Upper lobe of left lung (tissue), 6 donors: ENCODE measurements around the gene CELSR1. TPM values are rescaled to one million over a fixed set of nuclear protein-coding genes. Genes with fewer than 3 reads are reported as not detected.

Source experiments
- ATAC-seq, 2 donors: fragments of 200-7000 bp; cut with Tn5 transposase; one replicate each; pipeline ENCODE4 v1.9.1; 2022; ENCODE audit warnings: mild to moderate bottlenecking in 2 of 2, moderate library complexity in 2 of 2; ENCODE audit not compliant: low FRiP score in 2 of 2
- DNase-seq, 2 donors: peaks; one replicate each; pipeline ENCODE4 v3.0.0-alpha.2; 2019 to 2020
- H3K27ac ChIP-seq, 4 donors: fragments of 200-600 bp; sonication (generic); one replicate each; pipeline ENCODE4 v1.5.1; 2016 to 2019
- H3K27me3 ChIP-seq, 4 donors: fragments of 200-600 bp; sonication (generic); one replicate each; pipeline ENCODE4 v1.5.1; 2017 to 2019
- H3K36me3 ChIP-seq, 4 donors: fragments of 200-600 bp; sonication (generic); one replicate each; pipeline ENCODE4 v1.5.1; 2016 to 2019
- H3K4me1 ChIP-seq, 4 donors: fragments of 200-600 bp; sonication (generic); one replicate each; pipeline ENCODE4 v1.5.1; 2018 to 2019
- H3K4me3 ChIP-seq, 4 donors: fragments of 200-600 bp; sonication (generic); one replicate each; pipeline ENCODE4 v1.5.1; 2017 to 2019; ENCODE audit warnings: mild to moderate bottlenecking in 2 of 4, moderate library complexity in 1 of 4
- H3K9me3 ChIP-seq, 4 donors: fragments of 200-600 bp; sonication (generic); one replicate each; pipeline ENCODE4 v1.5.1; 2018 to 2019
- EP300 ChIP-seq, 4 donors: sonication (generic); formaldehyde crosslinking; IDR thresholded peaks; one replicate each; pipeline ENCODE4 v1.5.1; 2017; ENCODE audit warnings: antibody characterized with exemption in 4 of 4, control low read depth in 2 of 4
- POLR2A ChIP-seq, 4 donors: fragments of 450-650 bp; IDR thresholded peaks; one replicate each; pipeline ENCODE4 v1.5.1; 2016 to 2017; ENCODE audit warnings: antibody characterized with exemption in 4 of 4, mild to moderate bottlenecking in 2 of 4
- POLR2AphosphoS5 ChIP-seq, 2 donors: sonication (generic); formaldehyde crosslinking; IDR thresholded peaks; one replicate each; pipeline ENCODE4 v1.5.1; 2017; ENCODE audit warnings: antibody characterized with exemption in 2 of 2
- WGBS, 2 donors: methylation state at CpG; one replicate each; pipeline ENCODE4 v1.1.5; 2017 to 2018; 5-methylcytosine and 5-hydroxymethylcytosine counted together
- total RNA-seq, 6 donors: library from RNA; depleted of rRNA in 4 of 6; stranded (reverse); fragments of >200 nt in 4 of 6; gene quantifications; one replicate each; pipeline versions ENCODE4 v1.1.0 to v1.2.1, GENCODE V29; 2016 to 2021
- TF ChIP-seq, protein P1 (sequence below), 6 experiments: fragments of 450-650 bp in 4 of 6; fragments of 200-600 bp in 2 of 6; sonication (generic) in 2 of 6; IDR thresholded peaks; one replicate each; pipeline ENCODE4 v1.5.1; 2016 to 2019; ENCODE audit warnings: antibody characterized with exemption in 6 of 6
- donor health status: DM: no; HTN: no; CAD: no; lungs with moderate emphysema.
- donor health status: DM: no; HTN: yes; CAD: no; lungs with severe emphysema.

The CELSR1 gene
- total RNA-seq, 6 donors from 2014 or later: 45.1 to 145 (median 80.1) TPM

DNA sequence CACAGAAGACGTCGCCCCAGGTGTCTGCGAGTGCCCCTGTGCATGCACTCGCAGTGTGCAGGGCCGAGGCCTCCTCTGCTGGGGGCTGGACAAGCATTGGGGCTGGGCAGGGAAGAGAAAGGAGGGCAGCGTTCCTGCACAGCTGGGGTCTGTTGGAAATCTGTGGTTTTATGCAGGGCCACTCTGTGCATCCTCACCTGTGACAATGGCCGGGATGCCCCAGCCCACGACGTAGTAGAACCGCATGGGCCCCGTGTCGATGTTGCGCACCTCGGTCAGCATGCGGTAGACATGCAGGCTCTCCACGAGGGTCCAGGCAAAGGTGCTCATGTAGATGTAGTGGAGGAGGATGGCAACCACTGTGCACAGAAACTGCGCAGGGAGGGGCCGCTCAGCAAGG, 164.7 kb downstream of the CELSR1 start:
- ATAC-seq: no peak
- Histone ChIP-seq H3K9me3 (peaks cover 0 to 6% (median 3%) of the 10 kb centered on the region in 4 donors), H3K4me3 (no peak overlapping the region), H3K36me3 (peaks cover 0 to 6% (median 0%) of the 10 kb centered on the region in 4 donors), H3K27ac (no peak overlapping the region), H3K27me3 (no peaks in the 10 kb centered on the region), H3K4me1 (peaks cover 11 to 31% (median 18%) of the 10 kb centered on the region in 4 donors)
- TF ChIP-seq POLR2A (IDR thresholded peaks at IDR 0.05) (no peak), EP300 (IDR thresholded peaks at IDR 0.05) (no peak), POLR2AphosphoS5 (IDR thresholded peaks at IDR 0.05) (no peak)
- TF ChIP-seq, protein P1, sequence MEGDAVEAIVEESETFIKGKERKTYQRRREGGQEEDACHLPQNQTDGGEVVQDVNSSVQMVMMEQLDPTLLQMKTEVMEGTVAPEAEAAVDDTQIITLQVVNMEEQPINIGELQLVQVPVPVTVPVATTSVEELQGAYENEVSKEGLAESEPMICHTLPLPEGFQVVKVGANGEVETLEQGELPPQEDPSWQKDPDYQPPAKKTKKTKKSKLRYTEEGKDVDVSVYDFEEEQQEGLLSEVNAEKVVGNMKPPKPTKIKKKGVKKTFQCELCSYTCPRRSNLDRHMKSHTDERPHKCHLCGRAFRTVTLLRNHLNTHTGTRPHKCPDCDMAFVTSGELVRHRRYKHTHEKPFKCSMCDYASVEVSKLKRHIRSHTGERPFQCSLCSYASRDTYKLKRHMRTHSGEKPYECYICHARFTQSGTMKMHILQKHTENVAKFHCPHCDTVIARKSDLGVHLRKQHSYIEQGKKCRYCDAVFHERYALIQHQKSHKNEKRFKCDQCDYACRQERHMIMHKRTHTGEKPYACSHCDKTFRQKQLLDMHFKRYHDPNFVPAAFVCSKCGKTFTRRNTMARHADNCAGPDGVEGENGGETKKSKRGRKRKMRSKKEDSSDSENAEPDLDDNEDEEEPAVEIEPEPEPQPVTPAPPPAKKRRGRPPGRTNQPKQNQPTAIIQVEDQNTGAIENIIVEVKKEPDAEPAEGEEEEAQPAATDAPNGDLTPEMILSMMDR (IDR thresholded peaks at IDR 0.05): no peak
- 93 to 95% methylated on average over 16 to 18 of the region's 18 CpGs for WGBS, 2 donors
- DNase-seq: peak in 1 of 2 donors; percentile 46

DNA sequence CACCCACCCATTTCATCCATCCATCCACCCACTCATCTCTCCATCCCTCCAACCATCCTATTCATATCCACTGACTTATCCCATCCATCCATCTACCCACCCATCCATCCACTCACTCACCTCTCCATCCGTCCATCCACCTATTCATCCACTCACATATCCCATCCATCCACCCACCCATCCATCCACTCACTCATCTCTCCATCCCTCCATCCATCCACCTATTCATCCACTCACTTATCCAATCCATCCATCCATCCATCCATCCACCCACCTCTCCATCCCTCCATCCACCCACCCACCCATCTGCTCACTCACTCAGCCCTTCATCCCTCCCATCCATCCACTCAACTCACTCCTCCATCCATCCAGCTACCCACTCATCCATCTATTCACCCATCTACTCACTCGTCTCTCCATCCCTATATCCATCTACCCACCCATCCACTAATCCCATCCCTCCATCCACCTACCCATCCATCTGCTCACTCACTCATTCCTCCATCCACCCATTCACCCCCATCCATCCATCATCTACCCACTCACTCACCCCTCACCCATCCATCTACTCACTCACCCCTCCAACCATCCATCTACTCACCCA, 165.7 kb downstream of the CELSR1 start:
- Histone ChIP-seq H3K27me3 (no peaks in the 10 kb centered on the region), H3K4me1 (peaks cover 11 to 26% (median 18%) of the 10 kb centered on the region in 4 donors), H3K27ac (no peak overlapping the region), H3K4me3 (no peak overlapping the region), H3K9me3 (peaks cover 0 to 6% (median 3%) of the 10 kb centered on the region in 4 donors), H3K36me3 (peaks cover 0 to 12% (median 2%) of the 10 kb centered on the region in 4 donors)
- no peak for ATAC-seq
- WGBS, 2 donors: 90 to 91% methylated on average over 2 of the region's 2 CpGs
- TF ChIP-seq POLR2AphosphoS5 (IDR thresholded peaks at IDR 0.05) (no peak), EP300 (IDR thresholded peaks at IDR 0.05) (no peak), POLR2A (IDR thresholded peaks at IDR 0.05) (no peak)
- TF ChIP-seq, protein P1 (IDR thresholded peaks at IDR 0.05): no peak
- no peak for DNase-seq

DNA sequence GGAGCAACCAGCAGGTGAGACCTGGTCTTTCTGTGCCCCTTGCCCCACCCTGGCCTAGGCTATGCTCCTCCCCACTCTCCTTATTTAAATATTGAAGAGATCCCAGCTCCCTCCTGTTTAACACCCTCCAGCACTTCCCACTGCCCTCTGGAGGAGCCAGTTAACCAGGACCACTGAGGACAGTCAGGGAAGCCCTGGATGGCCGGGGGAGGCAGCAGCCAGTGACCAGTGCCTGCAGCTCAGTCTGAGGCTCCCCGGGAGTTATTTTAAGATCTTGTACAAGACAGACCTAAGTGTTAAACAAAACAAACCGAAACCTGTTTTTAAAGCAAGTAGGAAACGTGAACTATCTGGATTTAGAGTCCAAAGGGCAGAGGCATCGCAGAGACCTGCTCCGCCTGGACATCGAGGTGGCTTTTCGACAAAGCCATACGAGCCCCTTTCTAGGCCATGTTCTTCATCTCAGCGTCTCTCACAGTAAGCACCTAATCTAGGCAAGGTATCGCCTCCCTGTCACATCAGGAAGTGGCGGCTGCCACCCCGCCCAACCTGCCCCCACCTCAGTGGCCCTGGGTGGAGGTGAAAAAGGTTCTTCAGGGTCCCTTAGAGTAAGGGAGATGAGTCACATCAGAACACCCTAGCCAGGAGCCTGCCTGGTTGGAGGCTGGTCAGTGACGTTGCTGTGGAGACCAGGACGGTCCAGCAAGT, 166.7 kb downstream of the CELSR1 start:
- TF ChIP-seq, protein P1 (IDR thresholded peaks at IDR 0.05): no peak
- no peak for TF ChIP-seq POLR2AphosphoS5 (IDR thresholded peaks at IDR 0.05)
- TF ChIP-seq EP300 (IDR thresholded peaks at IDR 0.05): no peak
- no peak for TF ChIP-seq POLR2A (IDR thresholded peaks at IDR 0.05)
- peak in 1 of 2 donors; percentile 60 for DNase-seq

DNA sequence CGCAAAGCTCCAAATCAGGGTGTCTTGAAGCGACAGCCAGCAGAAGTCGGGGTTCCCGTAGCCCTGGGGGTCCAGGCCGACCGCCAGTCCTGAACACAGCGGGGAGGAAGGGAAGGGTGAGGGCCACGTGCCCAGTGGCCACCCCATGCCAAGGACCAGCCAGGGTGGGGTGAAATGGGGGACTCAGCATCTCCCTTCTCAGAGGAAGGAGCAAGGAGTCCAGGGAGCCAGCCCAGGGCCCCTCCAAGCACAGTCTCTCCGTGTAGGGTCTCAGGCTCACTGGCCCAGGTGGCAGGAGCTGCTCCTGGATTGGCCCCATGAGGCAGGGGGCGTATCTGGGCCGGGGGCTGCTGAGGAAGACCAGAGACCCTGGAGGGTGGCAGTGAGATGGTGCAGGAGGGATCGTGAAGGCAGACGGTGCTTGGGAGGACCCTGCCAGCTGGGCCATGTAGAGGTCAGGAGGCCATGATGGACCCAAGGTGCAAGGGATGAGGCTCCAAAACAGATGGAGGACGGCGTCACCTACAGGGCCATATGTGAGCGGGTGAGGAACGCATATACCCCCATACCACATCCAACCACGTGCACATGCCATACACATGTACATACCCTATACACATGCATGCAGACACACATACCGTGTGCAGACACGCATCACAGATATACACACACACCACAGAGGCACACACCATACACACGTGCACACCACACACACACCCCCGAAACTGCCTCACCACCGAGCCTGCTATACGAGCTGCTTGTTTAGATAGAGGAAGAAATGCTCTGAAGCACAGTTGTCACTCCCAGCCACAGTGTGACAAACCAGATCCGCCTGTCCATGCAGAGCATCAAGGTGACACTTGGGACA, 167.5 kb downstream of the CELSR1 start:
- Histone ChIP-seq H3K27ac (no peak overlapping the region), H3K4me1 (peaks cover 11 to 23% (median 13%) of the 10 kb centered on the region in 4 donors), H3K36me3 (peaks cover 0 to 23% (median 4%) of the 10 kb centered on the region in 4 donors), H3K4me3 (no peak overlapping the region), H3K27me3 (no peaks in the 10 kb centered on the region), H3K9me3 (no peaks in the 10 kb centered on the region)
- no peak for ATAC-seq
- WGBS, 2 donors: 84 to 85% methylated on average over 20 to 25 of the region's 25 CpGs
- TF ChIP-seq, protein P1 (IDR thresholded peaks at IDR 0.05): no peak
- TF ChIP-seq EP300 (IDR thresholded peaks at IDR 0.05) (no peak), POLR2AphosphoS5 (IDR thresholded peaks at IDR 0.05) (no peak), POLR2A (IDR thresholded peaks at IDR 0.05) (no peak)
- DNase-seq: no peak

More for the DNA sequence above, 166.7 kb downstream of the CELSR1 start:
- 77 to 84% methylated on average over 14 to 15 of the region's 15 CpGs for WGBS, 2 donors
- Histone ChIP-seq H3K9me3 (no peaks in the 10 kb centered on the region), H3K4me1 (peaks cover 11 to 23% (median 15%) of the 10 kb centered on the region in 4 donors), H3K27me3 (no peaks in the 10 kb centered on the region), H3K36me3 (peaks cover 0 to 17% (median 4%) of the 10 kb centered on the region in 4 donors), H3K4me3 (no peak overlapping the region), H3K27ac (no peak overlapping the region)
- no peak for ATAC-seq
